HG02678 (cell line): Measurements from ENCODE around the gene MATN4.
"Not testable (repeated sequence)": the region's sequence is repeated elsewhere in the genome, so short reads cannot be mapped to it uniquely, and the experiment has no call there.

ENCODE experiments used
- ATAC-seq: cut with Tn5 transposase; IDR thresholded peaks from one replicate; pipeline ENCODE4 v1.9.1; 2021; ENCODE audit warnings: mild to moderate bottlenecking, moderate library complexity; ENCODE audit not compliant: unreplicated experiment

The MATN4 gene

GRCh38 chr20:45308117-45308778 is at the start of gene MATN4:
MATN4 (minus strand) TSS chr20:45308299; CDS start chr20:45305582, 2,717 bp downstream.
- ATAC-seq = no peak

GRCh38 chr20:45355209-45356084 is 47.3 kb upstream of the MATN4 start:
- ATAC-seq = no peak

- ATAC-seq = no peak
Measured at GRCh38 chr20:45354423-45355208, 46.5 kb upstream of the MATN4 start.

GRCh38 chr20:45353746-45354145 is 45.6 kb upstream of the MATN4 start:
- no peak for ATAC-seq

GRCh38 chr20:45352729-45353128 is 44.6 kb upstream of the MATN4 start:
- ATAC-seq = no peak

GRCh38 chr20:45350795-45351194 is 42.7 kb upstream of the MATN4 start:
- ATAC-seq = not testable (repeated sequence)

GRCh38 chr20:45350217-45350616 is 42.1 kb upstream of the MATN4 start:
- no peak for ATAC-seq

- no peak for ATAC-seq
Measured at GRCh38 chr20:45347936-45348778, 40.1 kb upstream of the MATN4 start, which contains the start of gene SDC4. SDC4 (minus strand) TSS chr20:45348424; CDS start chr20:45348384, 40 bp downstream.

GRCh38 chr20:45347297-45347935 is 39.3 kb upstream of the MATN4 start:
- no peak for ATAC-seq

- ATAC-seq = no peak
Measured at GRCh38 chr20:45346851-45347250, 38.8 kb upstream of the MATN4 start.

- no peak for ATAC-seq
Measured at GRCh38 chr20:45346291-45346718, 38.2 kb upstream of the MATN4 start.

GRCh38 chr20:45345104-45345936 is 37.2 kb upstream of the MATN4 start:
- no peak for ATAC-seq

GRCh38 chr20:45344168-45344860 is 36.2 kb upstream of the MATN4 start:
- ATAC-seq = no peak

- ATAC-seq = no peak
Measured at GRCh38 chr20:45343532-45344167, 35.6 kb upstream of the MATN4 start.

GRCh38 chr20:45342855-45343531 is 34.9 kb upstream of the MATN4 start:
- ATAC-seq = no peak

- ATAC-seq = no peak
Measured at GRCh38 chr20:45341939-45342854, 34.1 kb upstream of the MATN4 start.
